ENCODE results near the gene RHOBTB3.

The RHOBTB3 gene

GRCh38 chr5:95760273-95761191 lies 29.4 kb downstream of the RHOBTB3 start:
- no peak for TF ChIP-seq CTCF (IDR thresholded peaks at IDR 0.05)

- TF ChIP-seq CTCF (IDR thresholded peaks at IDR 0.05): no peak
Measured at GRCh38 chr5:95761771-95762651, 30.9 kb downstream of the RHOBTB3 start.

GRCh38 chr5:95762652-95763041 lies 31.5 kb downstream of the RHOBTB3 start:
- TF ChIP-seq CTCF (IDR thresholded peaks at IDR 0.05): no peak

- no peak for TF ChIP-seq CTCF (IDR thresholded peaks at IDR 0.05)
Measured at GRCh38 chr5:95763941-95764340, 32.8 kb downstream of the RHOBTB3 start.

GRCh38 chr5:95768731-95769130 lies 37.6 kb downstream of the RHOBTB3 start:
- TF ChIP-seq CTCF (IDR thresholded peaks at IDR 0.05): no peak

GRCh38 chr5:95770830-95771708 lies 39.9 kb downstream of the RHOBTB3 start:
- no peak for TF ChIP-seq CTCF (IDR thresholded peaks at IDR 0.05)

- no peak for TF ChIP-seq CTCF (IDR thresholded peaks at IDR 0.05)
Measured at GRCh38 chr5:95771892-95772291, 40.8 kb downstream of the RHOBTB3 start.
